ELR (cell line): ENCODE results near the gene SIGLEC7.

ENCODE experiments used
- DNase-seq: peaks from one replicate; pipeline ENCODE4 v3.0.0-alpha.2; 2015; ENCODE audit warnings: low read depth

SIGLEC7 gene

GRCh38 chr19:51169283-51169918 is 27.3 kb downstream of the SIGLEC7 start:
- peak; percentile 66 for DNase-seq

- DNase-seq: no peak
Measured at GRCh38 chr19:51172223-51172622, 30.1 kb downstream of the SIGLEC7 start.

- no peak for DNase-seq
Measured at GRCh38 chr19:51173681-51174080, 31.6 kb downstream of the SIGLEC7 start.

- no peak for DNase-seq
Measured at GRCh38 chr19:51179256-51179655, 37.2 kb downstream of the SIGLEC7 start.

GRCh38 chr19:51181377-51181912 is 39.3 kb downstream of the SIGLEC7 start:
- no peak for DNase-seq

- DNase-seq: no peak
Measured at GRCh38 chr19:51181913-51182419, 39.9 kb downstream of the SIGLEC7 start.

GRCh38 chr19:51183629-51184028 is 41.5 kb downstream of the SIGLEC7 start:
- DNase-seq: no peak

- no peak for DNase-seq
Measured at GRCh38 chr19:51185069-51185867, 43.2 kb downstream of the SIGLEC7 start.

GRCh38 chr19:51185868-51186215 is 43.7 kb downstream of the SIGLEC7 start:
- DNase-seq: no peak

GRCh38 chr19:51186323-51186722 is 44.2 kb downstream of the SIGLEC7 start:
- no peak for DNase-seq

GRCh38 chr19:51187395-51188226 is 45.5 kb downstream of the SIGLEC7 start:
- no peak for DNase-seq

- no peak for DNase-seq
Measured at GRCh38 chr19:51188227-51188559, 46.1 kb downstream of the SIGLEC7 start.

- no peak for DNase-seq
Measured at GRCh38 chr19:51192689-51193088, 50.6 kb downstream of the SIGLEC7 start.

- DNase-seq: peak; percentile 7
Measured at GRCh38 chr19:51194527-51195315, 52.6 kb downstream of the SIGLEC7 start.

- no peak for DNase-seq
Measured at GRCh38 chr19:51195316-51195586, 53.1 kb downstream of the SIGLEC7 start.

GRCh38 chr19:51195616-51196015 is 53.5 kb downstream of the SIGLEC7 start:
- no peak for DNase-seq

- no peak for DNase-seq
Measured at GRCh38 chr19:51196181-51196580, 54.1 kb downstream of the SIGLEC7 start.

GRCh38 chr19:51198641-51199040 is 56.5 kb downstream of the SIGLEC7 start:
- DNase-seq: no peak

GRCh38 chr19:51200071-51200666 is 58.1 kb downstream of the SIGLEC7 start:
- DNase-seq: no peak

GRCh38 chr19:51201712-51202111 is 59.6 kb downstream of the SIGLEC7 start:
- no peak for DNase-seq
